B cell (primary cell): ENCODE results near the gene NFATC1. TPM values are rescaled to one million over a fixed set of nuclear protein-coding genes. Genes with fewer than 3 reads are reported as not detected.

Source experiments
- ATAC-seq: fragments of 200-7000 bp; cut with Tn5 transposase; one replicate; pipeline ENCODE4 v1.10.0; 2021; ENCODE audit warnings: low read depth, mild to moderate bottlenecking, moderate number of reproducible peaks, moderate library complexity
- CTCF ChIA-PET: fragments of 350-600 bp; sonication (Branson Sonifier 250); formaldehyde crosslinking; loops from one replicate; lab custom pipeline; 2021; ENCODE audit warnings: antibody characterized with exemption, inconsistent platforms; lab: Charles Lee
- POLR2A ChIA-PET: fragments of 350-600 bp; sonication (Branson Sonifier 250); formaldehyde crosslinking; loops from one replicate; lab custom pipeline; 2021; ENCODE audit warnings: antibody characterized with exemption; lab: Charles Lee
- DNase-seq: peaks from one replicate; pipeline ENCODE4 v3.0.0; 2013
- H2AFZ ChIP-seq: 2 replicates; pipeline ENCODE4 v1.6.1; 2012; ENCODE audit warnings: mild to moderate bottlenecking, low read depth, low read length; ENCODE audit not compliant: insufficient read depth, poor library complexity, severe bottlenecking
- H3K27ac ChIP-seq, 2 donors: 1 replicate in 1 of 2; 2 replicates in 1 of 2; pipeline ENCODE4 v1.5.1; 2012 to 2013; ENCODE audit warnings: low read length in 2 of 2, mild to moderate bottlenecking in 2 of 2, moderate library complexity in 1 of 2
- H3K27me3 ChIP-seq, 4 experiments: fragments of 200-600 bp in 1 of 4; sonication (generic) in 1 of 4; replicated peaks in 1 of 4; 1 replicate in 2 of 4; 2 replicates in 2 of 4; pipeline versions ENCODE4 v1.6.1 to v1.7.0; 2013 to 2016; ENCODE audit warnings: low read length in 3 of 4, mild to moderate bottlenecking in 2 of 4, mixed read lengths in 1 of 4, moderate library complexity in 1 of 4; ENCODE audit not compliant: insufficient read depth in 4 of 4, control insufficient read depth in 3 of 4; ENCODE audit errors: control extremely low read depth in 1 of 4
- H3K36me3 ChIP-seq, 2 experiments: replicated peaks in 1 of 2; 1 replicate in 1 of 2; 2 replicates in 1 of 2; pipeline versions ENCODE4 v1.6.1 to v1.7.1; 2013; ENCODE audit warnings: low read length in 1 of 2; ENCODE audit not compliant: insufficient read depth in 2 of 2, control insufficient read depth in 1 of 2; ENCODE audit errors: control extremely low read depth in 1 of 2, extremely low read depth in 1 of 2
- H3K4me1 ChIP-seq, 2 donors: fragments of 200-600 bp in 1 of 2; sonication (generic) in 1 of 2; 1 replicate in 1 of 2; 2 replicates in 1 of 2; pipeline versions ENCODE4 v1.5.1 to v1.6.1; 2013 to 2017; ENCODE audit warnings: low read length in 2 of 2; ENCODE audit not compliant: control insufficient read depth in 2 of 2, insufficient read depth in 2 of 2
- H3K4me2 ChIP-seq: replicated peaks from 2 replicates; pipeline ENCODE3; 2012; ENCODE audit warnings: mild to moderate bottlenecking, low read depth, low read length; ENCODE audit not compliant: poor library complexity, severe bottlenecking
- H3K4me3 ChIP-seq, 5 experiments: fragments of 200-600 bp in 1 of 5; sonication (generic) in 1 of 5; 1 replicate in 3 of 5; 2 replicates in 2 of 5; pipeline versions ENCODE4 v1.5.1 to v1.7.0; 2011 to 2016; ENCODE audit warnings: low read length in 4 of 5, mild to moderate bottlenecking in 4 of 5, low read depth in 2 of 5, control low read depth in 1 of 5, moderate library complexity in 1 of 5; ENCODE audit not compliant: insufficient read depth in 1 of 5; ENCODE audit errors: control extremely low read depth in 1 of 5, extremely low read depth in 1 of 5
- H3K79me2 ChIP-seq: fragments of 200-600 bp; sonication (generic); one replicate; pipeline ENCODE4 v1.6.0; 2016; ENCODE audit warnings: low read length; ENCODE audit not compliant: control insufficient read depth, insufficient read depth
- H3K9ac ChIP-seq: fragments of 200-600 bp; sonication (generic); 2 replicates; pipeline ENCODE4 v1.6.1; 2017; ENCODE audit warnings: mild to moderate bottlenecking, low read length, moderate library complexity
- H3K9me3 ChIP-seq, 3 donors: one replicate each; pipeline versions ENCODE4 v1.6.1 to v1.7.1; 2013; ENCODE audit warnings: low read length in 2 of 3; ENCODE audit not compliant: control insufficient read depth in 2 of 3, insufficient read depth in 1 of 3; ENCODE audit errors: control extremely low read depth in 1 of 3
- H4K20me1 ChIP-seq: 2 replicates; pipeline ENCODE4 v1.6.0; 2012; ENCODE audit warnings: mild to moderate bottlenecking, low read length; ENCODE audit not compliant: insufficient read depth, control insufficient read depth, poor library complexity, severe bottlenecking
- H3K27ac Mint-ChIP-seq: one replicate; pipeline ENCODE4 v1.8.0; 2021; ENCODE audit warnings: mixed read lengths
- H3K27me3 Mint-ChIP-seq: one replicate; pipeline ENCODE4 v1.8.0; 2021; ENCODE audit warnings: mixed read lengths
- H3K4me1 Mint-ChIP-seq: one replicate; pipeline ENCODE4 v1.8.0; 2021; ENCODE audit warnings: mixed read lengths
- H3K4me3 Mint-ChIP-seq: one replicate; pipeline ENCODE4 v1.8.0; 2021; ENCODE audit warnings: mixed read lengths
- H3K9me3 Mint-ChIP-seq: one replicate; pipeline ENCODE4 v1.8.0; 2022; ENCODE audit warnings: mixed read lengths; ENCODE audit not compliant: insufficient read depth
- EZH2 ChIP-seq: IDR thresholded peaks from 2 replicates; pipeline ENCODE4 v1.6.1; 2012; ENCODE audit warnings: borderline replicate concordance, low read depth, mild to moderate bottlenecking, moderate library complexity, low read length; ENCODE audit not compliant: insufficient read depth, poor library complexity, severe bottlenecking
- WGBS: methylation state at CpG from one replicate; pipeline ENCODE4 v1.1.5; 2013; ENCODE audit warnings: missing lambda C conversion rate; ENCODE audit not compliant: insufficient coverage; 5-methylcytosine and 5-hydroxymethylcytosine counted together
- intact Hi-C: fragments of 100-400 bp; cut with micrococcal nuclease; formaldehyde crosslinking; loops from one replicate; pipeline ENCODE4 v1.10.0; 2022
- polyA plus RNA-seq: library from polyadenylated mRNA; depleted of rRNA; stranded (reverse); fragments of >200 nt; gene quantifications from 2 replicates; pipeline ENCODE4 v1.2.3, GENCODE V29; 2012
- total RNA-seq, 2 donors: library from RNA; stranded (reverse); fragments of 120-200 nt in 1 of 2; gene quantifications; 1 replicate in 1 of 2; 2 replicates in 1 of 2; pipeline versions ENCODE4 v1.2.3 to v1.2.4, GENCODE V29; 2013 to 2022
- TF ChIP-seq, protein P1 (sequence below): fragments of 200-600 bp; IDR thresholded peaks from one replicate; pipeline ENCODE4 v1.8.0; 2022; ENCODE audit warnings: antibody characterized with exemption, mild to moderate bottlenecking

The NFATC1 gene
- total and polyA plus RNA-seq, 2 donors (not counting 1 experiment from before 2014, with no cell fraction given): 32.2 to 108 TPM

DNA sequence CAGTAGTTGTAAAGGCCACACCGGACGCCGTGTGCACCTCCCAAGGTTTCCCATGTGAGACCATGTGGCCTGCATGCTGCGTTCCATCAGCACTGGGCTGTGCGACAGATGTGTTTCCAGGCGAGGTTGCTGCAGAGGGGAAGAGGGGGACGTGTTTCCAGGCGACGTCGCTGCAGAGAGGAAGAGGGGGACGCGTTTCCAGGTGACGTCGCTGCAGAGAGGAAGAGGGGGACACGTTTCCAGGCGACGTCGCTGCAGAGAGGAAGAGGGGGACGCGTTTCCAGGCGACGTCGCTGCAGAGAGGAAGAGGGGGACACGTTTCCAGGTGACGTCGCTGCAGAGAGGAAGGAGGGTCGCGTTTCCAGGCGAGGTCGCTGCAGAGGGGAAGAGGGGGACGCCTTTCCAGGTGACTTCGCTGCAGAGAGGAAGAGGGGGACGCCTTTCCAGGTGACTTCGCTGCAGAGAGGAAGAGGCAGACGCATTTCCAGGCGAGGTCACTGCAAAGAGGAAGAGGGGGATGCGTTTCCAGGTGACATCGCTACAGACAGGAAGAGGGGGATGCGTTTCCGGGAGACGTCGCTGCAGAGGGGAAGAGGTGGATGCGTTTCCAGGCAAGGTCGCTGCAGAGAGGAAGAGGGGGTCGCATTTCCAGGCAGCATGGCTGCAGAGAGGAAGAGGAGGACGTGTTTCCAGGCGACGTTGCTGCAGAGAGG is 24.5 kb downstream of the NFATC1 start:
- 98% methylated on average over 48 of the region's 48 CpGs for WGBS
- Histone ChIP-seq H3K36me3 (peaks cover 2 to 57% of the 10 kb centered on the region in 2 experiments), H3K9me3 (no peaks in the 10 kb centered on the region), H3K4me3 (no peak overlapping the region), H2AFZ (no peak overlapping the region), H4K20me1 (peaks cover 96% of the 10 kb centered on the region), H3K4me2 (no peak overlapping the region), H3K79me2 (peaks cover 95% of the 10 kb centered on the region), H3K4me1 (peaks cover 0 to 12% of the 10 kb centered on the region in 2 donors), H3K27ac (no peak overlapping the region), H3K27me3 (no peaks in the 10 kb centered on the region), H3K9ac (no peak overlapping the region)
- TF ChIP-seq, protein P1, sequence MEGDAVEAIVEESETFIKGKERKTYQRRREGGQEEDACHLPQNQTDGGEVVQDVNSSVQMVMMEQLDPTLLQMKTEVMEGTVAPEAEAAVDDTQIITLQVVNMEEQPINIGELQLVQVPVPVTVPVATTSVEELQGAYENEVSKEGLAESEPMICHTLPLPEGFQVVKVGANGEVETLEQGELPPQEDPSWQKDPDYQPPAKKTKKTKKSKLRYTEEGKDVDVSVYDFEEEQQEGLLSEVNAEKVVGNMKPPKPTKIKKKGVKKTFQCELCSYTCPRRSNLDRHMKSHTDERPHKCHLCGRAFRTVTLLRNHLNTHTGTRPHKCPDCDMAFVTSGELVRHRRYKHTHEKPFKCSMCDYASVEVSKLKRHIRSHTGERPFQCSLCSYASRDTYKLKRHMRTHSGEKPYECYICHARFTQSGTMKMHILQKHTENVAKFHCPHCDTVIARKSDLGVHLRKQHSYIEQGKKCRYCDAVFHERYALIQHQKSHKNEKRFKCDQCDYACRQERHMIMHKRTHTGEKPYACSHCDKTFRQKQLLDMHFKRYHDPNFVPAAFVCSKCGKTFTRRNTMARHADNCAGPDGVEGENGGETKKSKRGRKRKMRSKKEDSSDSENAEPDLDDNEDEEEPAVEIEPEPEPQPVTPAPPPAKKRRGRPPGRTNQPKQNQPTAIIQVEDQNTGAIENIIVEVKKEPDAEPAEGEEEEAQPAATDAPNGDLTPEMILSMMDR: no peak
- TF ChIP-seq EZH2: no peak
- ATAC-seq: no peak
- ChIA-PET POLR2A (no interaction called here), CTCF (interaction anchor here (1.0 kb wide), 1 partner anchor 23 kb away, joined by 3 read pairs; no protein-coding TSS in a partner anchor)
- H3K27me3 Mint-ChIP-seq: no peaks in the 10 kb centered on the region
- no peak overlapping the region for H3K4me3 Mint-ChIP-seq
- H3K9me3 Mint-ChIP-seq: no peaks in the 10 kb centered on the region
- H3K27ac Mint-ChIP-seq: peak overlapping the region; percentile 21
- DNase-seq: no peak
- H3K4me1 Mint-ChIP-seq: peaks cover 43% of the 10 kb centered on the region
- intact Hi-C loops: no loop called here

DNA sequence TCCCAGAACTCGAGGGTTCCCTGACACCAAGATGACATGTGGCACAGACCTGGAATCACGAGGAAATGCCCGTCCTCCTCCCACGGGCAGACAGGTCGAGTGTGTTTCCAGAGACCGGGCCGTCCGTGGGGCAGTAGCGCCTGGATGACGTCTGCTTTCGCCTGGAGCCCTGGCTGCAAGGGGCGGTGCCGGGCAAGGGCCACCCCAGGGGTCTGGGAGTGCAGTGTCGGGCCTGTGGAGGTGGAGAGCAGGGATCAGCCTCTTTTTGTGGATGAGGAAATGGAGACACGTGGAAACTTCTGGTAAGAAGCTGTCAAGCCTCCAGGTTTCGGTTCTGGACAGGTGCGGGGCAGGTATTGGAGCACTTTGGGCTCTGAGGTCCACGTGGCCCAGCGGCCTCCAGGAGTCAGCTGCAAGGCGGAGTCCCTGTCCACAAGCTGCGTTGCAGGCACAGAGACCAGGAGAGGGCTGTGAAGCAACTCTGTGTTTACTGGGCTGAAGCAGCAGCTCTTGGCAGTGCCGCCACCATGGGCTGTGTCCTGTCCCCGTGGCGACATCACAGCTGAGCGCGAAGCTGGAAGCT is 25.6 kb downstream of the NFATC1 start:
- DNase-seq: no peak
- no peaks in the 10 kb centered on the region for H3K27me3 ChIP-seq
- H3K4me2 ChIP-seq: no peak overlapping the region
- no peak for ATAC-seq
- Mint-ChIP-seq H3K27me3 (no peaks in the 10 kb centered on the region), H3K27ac (no peak overlapping the region), H3K4me3 (no peak overlapping the region), H3K4me1 (peaks cover 45% of the 10 kb centered on the region), H3K9me3 (no peaks in the 10 kb centered on the region)
- peaks cover 2 to 63% of the 10 kb centered on the region in 2 experiments for H3K36me3 ChIP-seq
- WGBS: 95% methylated on average over 26 of the region's 26 CpGs
- TF ChIP-seq, protein P1: no peak
- H3K9me3 ChIP-seq: no peaks in the 10 kb centered on the region
- no peak overlapping the region for H3K9ac ChIP-seq
- H3K4me3 ChIP-seq: no peak overlapping the region
- H2AFZ ChIP-seq: no peak overlapping the region
- peaks cover 0 to 12% of the 10 kb centered on the region in 2 donors for H3K4me1 ChIP-seq
- no peak overlapping the region for H3K27ac ChIP-seq
- H3K79me2 ChIP-seq: peaks cover 95% of the 10 kb centered on the region
- ChIA-PET POLR2A (no interaction called here), CTCF (interaction anchor here (1.1 to 1.5 kb wide), 3 partner anchors 17 to 108 kb away, joined by 3 read pairs; no protein-coding TSS in a partner anchor)
- H4K20me1 ChIP-seq: peaks cover 96% of the 10 kb centered on the region
- intact Hi-C loops: no loop called here
